H1 (cell line): Measurements from ENCODE around the gene ZNF582. TPM values are rescaled to one million over a fixed set of nuclear protein-coding genes. Genes with fewer than 3 reads are reported as not detected.

ENCODE experiments used
- CHD7 ChIP-seq: fragments of 300-600 bp; sonication (generic); IDR thresholded peaks from 2 replicates; pipeline ENCODE4 v1.7.1; 2012; ENCODE audit warnings: low read length, moderate library complexity, mild to moderate bottlenecking, inconsistent platforms; ENCODE audit not compliant: insufficient replicate concordance
- polyA plus RNA-seq, 7 experiments: library from polyadenylated mRNA; depleted of rRNA in 3 of 7; stranded (reverse) in 5 of 7; unstranded in 2 of 7; fragments of >200 nt in 5 of 7; fragments of 200-250 nt in 2 of 7; gene quantifications; 1 replicate in 5 of 7; 2 replicates in 1 of 7; 4 replicates in 1 of 7; pipeline versions ENCODE4 v1.2.1 to v1.2.3, GENCODE V29; 2011 to 2013; ENCODE audit warnings: missing spikeins in 2 of 7, mixed read lengths in 2 of 7
- total RNA-seq: library from RNA; stranded (reverse); fragmentation: NEBNext Ultra II Directional; extraction: Animal tissue kit (Norgen Biotek cat#: 25700); gene quantifications from 2 replicates; pipeline ENCODE4 v1.2.1, GENCODE V29; 2021

Gene ZNF582
- total and polyA plus RNA-seq, 2 of the 8 experiments (the other 6 are each of a cell fraction or from before 2014, with no cell fraction given), result 3.8 to 5.8 TPM

DNA sequence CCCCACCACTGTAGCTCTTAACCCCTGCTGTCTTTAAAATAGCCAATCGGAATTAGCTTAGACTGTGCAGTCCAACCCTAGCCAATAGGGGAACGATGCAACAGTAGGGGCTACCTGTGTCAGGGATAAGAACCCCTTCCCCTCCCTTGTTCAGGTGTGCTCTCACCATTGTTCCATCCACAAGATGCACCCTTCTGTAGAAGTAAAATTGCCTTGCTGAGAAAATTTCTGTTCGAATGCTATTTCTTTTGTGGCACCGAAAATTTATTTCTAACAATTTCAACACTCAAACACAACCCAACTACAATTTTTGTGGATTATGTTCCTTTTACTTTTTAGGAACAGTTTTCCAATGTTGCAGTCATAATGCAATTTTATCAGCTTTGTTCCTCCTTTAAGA lies 7.2 kb upstream of the ZNF582 start (continued):
- no peak for TF ChIP-seq CHD7
